GM18526 (cell line): Measurements from ENCODE around the gene ID2.

Experiments
- POLR2A ChIP-seq: IDR thresholded peaks from 3 replicates; pipeline ENCODE4 v1.6.1; 2011; ENCODE audit not compliant: insufficient read length; ENCODE audit errors: extremely low read depth

Gene ID2

GRCh38 chr2:8643250-8643995 is 38.4 kb upstream of the ID2 start:
- no peak for TF ChIP-seq POLR2A

GRCh38 chr2:8643996-8644356 is 37.9 kb upstream of the ID2 start:
- TF ChIP-seq POLR2A = no peak

- no peak for TF ChIP-seq POLR2A
These were observed 37.2 kb upstream of the ID2 start for GRCh38 chr2:8644605-8645175.

- no peak for TF ChIP-seq POLR2A
These were observed 36.6 kb upstream of the ID2 start for GRCh38 chr2:8645176-8645831.

- TF ChIP-seq POLR2A = no peak
These were observed 35.0 kb upstream of the ID2 start for GRCh38 chr2:8646731-8647461.

DNA sequence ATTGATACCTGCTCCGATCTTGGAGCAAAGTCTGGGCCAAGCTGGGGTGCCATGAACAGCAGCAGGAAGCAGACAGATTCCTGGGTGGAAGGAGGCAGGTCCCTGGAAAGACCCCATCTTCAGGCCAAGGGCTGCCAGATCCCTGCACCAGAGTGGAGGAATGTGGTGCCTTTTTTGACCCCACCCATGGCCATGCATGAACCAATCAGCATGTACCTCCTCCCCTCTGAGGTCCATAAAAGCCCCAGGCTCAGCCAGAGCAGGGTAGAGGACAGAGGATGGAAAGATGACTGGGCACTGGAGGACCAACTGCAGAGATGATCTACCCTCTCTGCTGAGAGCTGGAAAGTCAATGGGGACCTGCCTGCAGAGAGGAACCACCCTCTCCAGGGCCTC is 34.4 kb upstream of the ID2 start:
- no peak for TF ChIP-seq POLR2A

DNA sequence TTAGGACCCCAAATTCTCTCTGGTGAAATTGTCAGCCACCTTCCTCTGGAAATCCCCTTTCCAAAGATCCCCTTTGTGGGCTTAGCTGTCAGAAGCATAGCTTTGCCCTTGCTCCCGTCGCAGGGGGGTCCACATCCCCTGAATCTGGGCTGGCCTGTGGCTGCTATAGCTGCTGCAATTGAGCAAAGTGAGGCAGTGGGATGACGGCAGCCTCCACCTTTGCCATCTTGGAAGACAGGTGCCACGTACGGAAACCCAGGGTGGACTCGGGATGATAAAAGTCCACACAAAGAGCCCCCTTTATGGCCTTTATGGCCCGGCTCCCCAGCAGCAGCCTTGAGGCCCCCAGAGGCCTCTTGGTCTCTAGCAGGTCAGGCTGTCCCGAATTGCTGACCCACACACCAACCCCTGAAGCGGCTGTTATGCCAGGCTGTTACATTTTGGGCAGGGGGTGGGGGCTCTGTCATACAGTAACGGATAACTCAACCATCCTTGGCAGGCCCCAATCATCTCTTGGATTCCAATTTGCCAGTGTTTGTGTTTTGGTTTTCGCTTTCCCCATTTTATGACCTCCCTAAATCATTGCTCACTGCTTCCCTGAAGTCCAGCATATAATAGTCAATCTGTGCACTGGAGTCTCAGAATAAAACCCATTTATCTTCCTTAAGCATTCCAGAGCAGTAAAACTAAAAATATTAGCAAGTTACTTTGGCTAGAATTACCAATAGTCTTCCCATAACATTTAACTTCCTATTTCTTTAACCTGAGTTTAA is 33.2 kb upstream of the ID2 start:
- no peak for TF ChIP-seq POLR2A

DNA sequence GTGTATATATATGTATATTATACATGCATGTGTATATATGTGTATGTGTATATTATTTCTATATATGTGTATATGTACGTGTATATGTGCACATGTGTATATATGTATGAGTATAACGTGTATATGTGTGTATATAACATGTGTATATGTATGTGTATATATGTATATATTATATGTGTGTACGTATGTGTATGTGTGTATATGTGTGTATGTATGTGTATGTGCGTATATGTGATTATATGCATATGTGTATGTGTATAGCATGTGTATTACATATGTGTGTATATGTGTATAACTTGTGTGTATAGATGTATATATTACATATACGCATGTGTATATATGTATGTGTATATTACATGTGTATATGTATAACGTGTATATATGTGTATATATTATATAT is 32.1 kb upstream of the ID2 start:
- TF ChIP-seq POLR2A = no peak

DNA sequence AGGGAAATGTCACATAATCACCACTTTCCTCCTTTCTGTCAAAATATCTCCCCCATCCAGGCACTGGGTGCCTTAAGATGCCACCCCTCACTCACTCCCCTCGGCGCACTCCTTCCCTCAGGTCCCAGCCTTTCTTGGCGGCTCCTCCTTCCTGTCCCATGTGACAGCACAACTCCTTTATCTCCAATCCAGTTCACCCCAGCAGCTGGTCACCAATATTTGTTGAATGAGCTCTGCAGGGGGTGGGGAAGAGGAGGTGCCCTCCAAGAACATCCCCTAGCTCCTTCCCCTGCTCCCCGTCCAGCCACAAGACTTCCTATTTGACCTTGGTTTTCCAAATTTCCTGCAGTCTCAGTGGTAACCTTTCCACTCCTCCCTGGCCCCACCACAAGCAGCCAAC is 31.6 kb upstream of the ID2 start:
- TF ChIP-seq POLR2A = no peak

- TF ChIP-seq POLR2A = no peak
These were observed 29.0 kb upstream of the ID2 start for GRCh38 chr2:8652774-8653426.

GRCh38 chr2:8653485-8653884 is 28.4 kb upstream of the ID2 start:
- TF ChIP-seq POLR2A = no peak

DNA sequence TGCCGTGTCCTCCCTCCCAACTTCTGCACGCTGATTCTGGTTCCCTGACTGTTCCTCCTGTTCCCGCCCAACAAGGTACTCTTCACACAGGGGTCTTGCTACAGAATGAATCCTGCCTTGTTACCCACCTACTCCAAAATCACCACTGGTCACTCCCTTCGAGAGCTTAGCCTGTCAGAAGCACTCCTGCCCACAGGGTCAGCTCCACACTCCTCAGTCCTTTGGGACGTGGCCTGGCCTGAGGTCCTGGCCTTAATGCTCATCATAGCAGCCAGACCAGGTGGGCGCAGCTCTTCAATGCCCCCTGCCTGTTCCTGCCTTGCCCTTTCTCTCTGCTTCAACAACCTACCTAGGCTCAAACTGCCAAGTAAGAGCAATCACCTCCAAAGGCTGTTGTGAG is 27.8 kb upstream of the ID2 start:
- TF ChIP-seq POLR2A = no peak

- no peak for TF ChIP-seq POLR2A
These were observed 27.4 kb upstream of the ID2 start for GRCh38 chr2:8654483-8654882.

- no peak for TF ChIP-seq POLR2A
These were observed 25.7 kb upstream of the ID2 start for GRCh38 chr2:8656160-8656641.

DNA sequence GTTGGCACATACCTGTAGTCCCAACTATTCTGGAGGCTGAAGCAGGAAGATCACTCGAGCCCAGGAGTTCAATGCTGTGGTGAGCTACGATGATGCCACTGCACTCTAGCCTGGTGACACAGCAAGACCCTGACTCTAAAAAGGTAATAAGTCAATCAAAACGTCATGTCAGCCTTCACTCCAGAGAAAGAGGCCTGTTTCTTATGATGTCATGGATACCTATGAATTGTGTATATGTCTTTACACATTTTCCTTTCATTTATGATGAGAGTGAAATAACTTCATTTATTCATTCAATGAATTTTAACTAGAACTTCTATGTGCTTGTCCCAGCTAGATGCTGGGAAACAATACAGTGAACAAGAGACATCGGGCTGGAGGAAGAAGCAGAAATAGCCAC is 25.0 kb upstream of the ID2 start:
- TF ChIP-seq POLR2A = no peak

GRCh38 chr2:8657423-8658062 is 24.3 kb upstream of the ID2 start:
- TF ChIP-seq POLR2A = no peak
